Measurements from ENCODE around the gene DAB2IP. TPM values are rescaled to one million over a fixed set of nuclear protein-coding genes. Genes with fewer than 3 reads are reported as not detected.

DAB2IP gene
- total RNA-seq, 1 experiment from 2014 or later = 31.0 TPM

DNA sequence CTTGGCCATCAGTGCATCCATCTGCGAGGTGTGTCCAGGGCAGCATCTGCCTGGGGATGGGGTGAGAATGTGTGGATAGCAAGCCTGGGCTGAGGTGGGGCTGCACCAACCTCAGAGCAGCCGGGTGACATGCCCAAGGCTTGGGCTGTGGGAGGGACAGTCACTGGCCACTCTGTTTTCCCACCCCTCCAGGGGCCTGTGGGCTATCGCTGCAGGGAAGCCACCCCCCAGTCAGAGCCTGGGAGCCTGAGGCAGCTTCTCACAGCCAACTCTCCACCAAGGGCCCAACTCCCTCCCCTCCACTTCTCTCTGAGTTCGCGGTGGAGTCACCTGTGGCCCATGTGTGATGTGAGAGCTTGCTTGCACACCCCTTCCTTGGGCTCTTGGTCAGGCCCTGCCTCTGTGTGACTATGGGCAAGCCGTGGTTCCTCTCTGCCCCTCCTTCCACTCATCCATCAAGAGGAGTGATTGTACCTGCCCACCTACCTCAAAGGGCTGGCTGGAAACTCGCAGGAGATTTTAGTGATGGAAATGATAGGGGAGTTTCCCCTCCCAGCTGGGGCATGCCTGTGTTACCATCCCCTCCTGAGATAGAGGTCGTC is 54.8 kb downstream of the DAB2IP start:
- DNase-seq (ENCODE audit: low read depth, low spot score) (no peak), ATAC-seq (no peak)
- H3K4me2 ChIP-seq (ENCODE audit: low read length) = no peak overlapping the region
- CTCF ChIA-PET = interaction anchor here (1.1 kb wide), 1 partner anchor 11 kb away, joined by 4 read pairs; no protein-coding TSS in a partner anchor
- RAD21 ChIA-PET (ENCODE audit: low non-redundant PET in 1 of 2, low total read pairs in 2 of 2, uncharacterized antibody in 2 of 2, unreplicated experiment in 2 of 2) = no interaction called here
- no peak for TF ChIP-seq JUND (IDR thresholded peaks at IDR 0.05)
- no peak for TF ChIP-seq POLR2AphosphoS5 (IDR thresholded peaks at IDR 0.05; ENCODE audit: low read depth, low read length)
- TF ChIP-seq EZH2 (IDR thresholded peaks at IDR 0.05) = no peak
- TF ChIP-seq RAD21 (IDR thresholded peaks at IDR 0.05; ENCODE audit: low read depth) = no peak
- TF ChIP-seq CTCF (IDR thresholded peaks at IDR 0.05 in 2 of 3, conservative IDR thresholded peaks at IDR 0.05 in 1 of 3; ENCODE audit: borderline replicate concordance in 1 of 3, insufficient read depth in 1 of 3, low read depth in 2 of 3, low read length in 2 of 3) = no peak
- no peak for TF ChIP-seq CBX3 (IDR thresholded peaks at IDR 0.05; ENCODE audit: low read depth)
- POLR2A ChIA-PET = no interaction called here
- H3K27me3 ChIP-seq (ENCODE audit: insufficient read depth, low read length) = no peaks in the 10 kb centered on the region
- no peaks in the 10 kb centered on the region for H3K4me1 ChIP-seq (ENCODE audit: control insufficient read depth in 1 of 2, insufficient read depth in 2 of 2, low read length in 2 of 2)
- H4K20me1 ChIP-seq (ENCODE audit: insufficient read depth) = peaks cover 15% of the 10 kb centered on the region; the same call in 1 of the 2 replicates
- no peaks in the 10 kb centered on the region for H3K9me3 ChIP-seq (ENCODE audit: control insufficient read depth in 1 of 2, insufficient read depth in 1 of 2, low read depth in 1 of 2, low read length in 2 of 2)
- intact Hi-C loops (cut with micrococcal nuclease) = no loop called here
- H3K9ac ChIP-seq (ENCODE audit: low read length) = no peak overlapping the region
- no peaks in the 10 kb centered on the region for H3K36me3 ChIP-seq (ENCODE audit: control insufficient read depth in 1 of 2, insufficient read depth in 2 of 2, low read length in 2 of 2)
- no peaks in the 10 kb centered on the region for H3K9me2 ChIP-seq (ENCODE audit: insufficient read depth)
- peaks cover 38% of the 10 kb centered on the region; the same call in 1 of the 2 replicates for H3K79me2 ChIP-seq (ENCODE audit: insufficient read depth, low read length)
- no peak overlapping the region for H2AFZ ChIP-seq (ENCODE audit: low read depth, low read length, poor library complexity, severe bottlenecking)
- H3K27ac ChIP-seq (ENCODE audit: low read depth, low read length) = no peak overlapping the region
- no TSS peak for BruUV-seq (replicated peaks)
- no peak overlapping the region for H3K4me3 ChIP-seq (replicated peaks in 1 of 2; ENCODE audit: low read depth in 1 of 2, low read length in 2 of 2)

All from HCT116 (cell line).